ENCODE measurements around the gene FYCO1. TPM values are rescaled to one million over a fixed set of nuclear protein-coding genes. Genes with fewer than 3 reads are reported as not detected.

FYCO1 gene
- total RNA-seq, 1 experiment from 2014 or later = 7.2 TPM

DNA sequence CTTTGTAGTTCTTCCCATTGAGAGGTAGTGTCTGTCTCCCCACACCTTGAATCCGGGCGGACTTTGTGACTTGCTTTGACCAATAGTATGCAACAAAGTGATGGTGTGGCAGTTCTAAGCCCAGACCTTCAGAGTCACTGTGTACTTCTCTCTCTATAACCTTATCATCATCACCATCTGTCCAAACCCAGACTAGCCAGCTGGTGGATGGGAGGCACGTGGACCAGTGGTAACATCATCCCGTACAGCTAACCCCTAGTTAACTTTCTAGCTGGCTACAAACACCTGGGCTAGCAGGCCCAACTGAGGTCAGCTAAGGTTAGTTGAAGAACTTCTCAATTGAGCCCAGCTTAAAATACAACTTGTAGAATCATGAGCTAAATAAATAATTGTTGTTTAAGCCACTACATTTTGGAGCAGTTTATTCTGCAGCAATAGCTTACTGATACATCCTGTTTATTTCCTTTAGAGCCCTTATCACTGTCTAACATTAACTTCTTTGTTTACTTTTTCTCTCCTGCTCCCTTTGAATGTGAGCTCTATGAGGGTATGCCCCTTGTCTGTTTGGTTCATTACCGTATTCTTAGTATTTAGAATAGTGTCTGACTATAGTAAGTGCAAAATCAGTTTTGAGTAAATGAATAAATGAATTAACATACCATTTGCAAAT, 120.8 kb downstream of the FYCO1 start:
- Histone ChIP-seq H3K4me3 (no peak overlapping the region), H3K27me3 (no peaks in the 10 kb centered on the region), H3K9me3 (replicated peaks) (0 out of 2 replicates have a peak, but pooled peaks cover 2% of the 10 kb centered on the region), H3K36me3 (no peaks in the 10 kb centered on the region), H3K27ac (no peak overlapping the region), H3K4me1 (no peaks in the 10 kb centered on the region)
- no peak for DNase-seq

DNA sequence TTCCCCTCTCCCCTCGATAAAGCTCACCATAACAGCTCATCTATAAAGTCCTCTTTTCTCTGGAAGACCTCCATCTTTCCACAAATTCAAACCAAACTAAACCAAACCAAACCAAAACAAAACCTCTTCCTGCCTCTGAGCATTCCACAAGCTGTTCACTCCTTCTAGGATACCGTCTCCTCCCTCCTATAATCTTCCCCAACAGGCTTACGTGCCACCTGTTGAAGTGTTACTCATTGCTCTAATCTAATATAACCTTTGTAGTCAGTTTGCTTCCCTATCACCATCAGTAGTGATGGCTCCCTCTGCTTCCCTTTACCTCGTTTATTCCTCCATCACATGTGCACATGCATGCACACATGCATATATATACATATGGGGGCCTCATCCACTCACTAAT, 122.0 kb downstream of the FYCO1 start:
- Histone ChIP-seq H3K27me3 (no peaks in the 10 kb centered on the region), H3K36me3 (no peaks in the 10 kb centered on the region), H3K27ac (no peak overlapping the region), H3K4me3 (no peak overlapping the region), H3K9me3 (replicated peaks) (0 out of 2 replicates have a peak, but pooled peaks cover 2% of the 10 kb centered on the region), H3K4me1 (no peaks in the 10 kb centered on the region)
- DNase-seq = no peak

GRCh38 chr3:45873036-45873435, 122.6 kb downstream of the FYCO1 start:
- no peaks in the 10 kb centered on the region for H3K36me3 ChIP-seq
- H3K4me3 ChIP-seq = no peak overlapping the region
- H3K9me3 ChIP-seq (replicated peaks) = 0 out of 2 replicates have a peak, but pooled peaks cover 2% of the 10 kb centered on the region
- no peaks in the 10 kb centered on the region for H3K4me1 ChIP-seq
- H3K27me3 ChIP-seq = no peaks in the 10 kb centered on the region
- DNase-seq = no peak
- no peak overlapping the region for H3K27ac ChIP-seq

GRCh38 chr3:45872569-45872968, 123.1 kb downstream of the FYCO1 start:
- Histone ChIP-seq H3K36me3 (no peaks in the 10 kb centered on the region), H3K4me1 (no peaks in the 10 kb centered on the region), H3K4me3 (no peak overlapping the region), H3K27me3 (no peaks in the 10 kb centered on the region), H3K9me3 (replicated peaks) (0 out of 2 replicates have a peak, but pooled peaks cover 2% of the 10 kb centered on the region), H3K27ac (no peak overlapping the region)
- no peak for DNase-seq

- Histone ChIP-seq H3K4me3 (no peak overlapping the region), H3K36me3 (no peaks in the 10 kb centered on the region), H3K9me3 (replicated peaks) (0 out of 2 replicates have a peak, but pooled peaks cover 2% of the 10 kb centered on the region), H3K27me3 (no peaks in the 10 kb centered on the region), H3K27ac (no peak overlapping the region), H3K4me1 (no peaks in the 10 kb centered on the region)
- no peak for DNase-seq
Observed at GRCh38 chr3:45871780-45872179, 123.8 kb downstream of the FYCO1 start.

DNA sequence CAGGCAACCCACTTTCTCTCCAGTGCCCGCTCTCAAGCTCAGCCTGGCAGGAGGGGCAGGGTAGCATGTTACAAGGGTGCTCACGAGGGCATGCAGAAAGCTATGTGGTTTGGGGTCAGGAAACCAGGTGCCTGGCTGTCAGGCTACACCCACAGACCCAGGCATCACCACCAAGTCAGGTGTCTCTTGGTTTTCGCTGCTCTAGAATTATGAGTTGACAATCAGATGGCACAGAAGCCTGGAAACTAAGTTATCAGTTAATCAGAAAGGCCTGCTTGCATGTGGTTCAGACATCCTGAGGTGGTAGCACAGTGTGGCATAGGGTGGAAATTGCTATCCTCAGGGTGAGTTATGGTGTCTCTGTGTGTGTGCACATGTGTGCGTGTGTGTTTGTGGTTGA, 125.5 kb downstream of the FYCO1 start:
- H3K27me3 ChIP-seq = no peaks in the 10 kb centered on the region

DNA sequence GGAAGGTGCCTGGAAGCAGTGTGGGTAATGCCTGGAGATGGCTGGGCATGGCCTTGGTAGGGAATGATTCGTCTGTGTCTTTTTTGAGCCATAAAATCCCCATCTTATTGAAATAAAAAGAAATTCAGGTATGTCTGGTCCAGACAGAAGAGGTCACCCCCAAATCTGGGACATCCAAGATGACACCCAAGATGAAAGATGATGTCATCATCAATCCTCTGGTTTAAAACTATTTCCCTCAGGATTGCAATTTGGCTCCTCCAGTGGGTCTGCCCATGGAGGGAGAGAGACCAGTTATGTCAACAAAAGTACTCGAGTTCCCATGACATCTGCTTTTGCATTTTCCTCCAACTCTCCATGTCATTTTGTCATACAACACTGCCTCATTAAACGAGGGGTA, 126.0 kb downstream of the FYCO1 start:
- 0 out of 2 replicates have a peak, but pooled peaks cover 2% of the 10 kb centered on the region for H3K9me3 ChIP-seq (replicated peaks)
- no peaks in the 10 kb centered on the region for H3K4me1 ChIP-seq
- no peaks in the 10 kb centered on the region for H3K36me3 ChIP-seq
- no peak for DNase-seq
- H3K27me3 ChIP-seq = no peaks in the 10 kb centered on the region
- H3K27ac ChIP-seq = no peak overlapping the region
- H3K4me3 ChIP-seq = no peak overlapping the region

More for the DNA sequence above, 125.5 kb downstream of the FYCO1 start:
- no peak overlapping the region for H3K4me3 ChIP-seq
- no peak overlapping the region for H3K27ac ChIP-seq
- H3K4me1 ChIP-seq = no peaks in the 10 kb centered on the region
- H3K36me3 ChIP-seq = no peaks in the 10 kb centered on the region
- no peak for DNase-seq
- H3K9me3 ChIP-seq (replicated peaks) = 0 out of 2 replicates have a peak, but pooled peaks cover 2% of the 10 kb centered on the region

- H3K36me3 ChIP-seq = no peaks in the 10 kb centered on the region
- no peaks in the 10 kb centered on the region for H3K27me3 ChIP-seq
- H3K27ac ChIP-seq = no peak overlapping the region
- H3K9me3 ChIP-seq (replicated peaks) = 0 out of 2 replicates have a peak, but pooled peaks cover 2% of the 10 kb centered on the region
- no peak for DNase-seq
- H3K4me1 ChIP-seq = no peaks in the 10 kb centered on the region
- H3K4me3 ChIP-seq = no peak overlapping the region
Observed at GRCh38 chr3:45868650-45869049, 127.0 kb downstream of the FYCO1 start.

GRCh38 chr3:45868213-45868612, 127.4 kb downstream of the FYCO1 start:
- H3K36me3 ChIP-seq = no peaks in the 10 kb centered on the region
- H3K4me3 ChIP-seq = no peak overlapping the region
- no peaks in the 10 kb centered on the region for H3K27me3 ChIP-seq
- H3K9me3 ChIP-seq (replicated peaks) = 0 out of 2 replicates have a peak, but pooled peaks cover 2% of the 10 kb centered on the region
- H3K27ac ChIP-seq = no peak overlapping the region
- H3K4me1 ChIP-seq = no peaks in the 10 kb centered on the region
- DNase-seq = no peak

Other genes starting within 250 kb of the FYCO1 start
- gene SLC6A20, start 199.3 kb downstream of the FYCO1 start, total RNA-seq (2014; rRNA removed; shearing (Covaris generic)) = not detected in 2 replicates
- gene LZTFL1, start 153.7 kb downstream of the FYCO1 start, total RNA-seq (2014; rRNA removed; shearing (Covaris generic)) = 10.0 and 14.1 TPM in 2 replicates
- gene CCR9, start 109.3 kb downstream of the FYCO1 start, total RNA-seq (2014; rRNA removed; shearing (Covaris generic)) = not detected in 2 replicates
- not detected in 2 replicates for gene CXCR6, start 52.4 kb downstream of the FYCO1 start, total RNA-seq (2014; rRNA removed; shearing (Covaris generic))
- gene XCR1, start 31.7 kb upstream of the FYCO1 start, total RNA-seq (2014; rRNA removed; shearing (Covaris generic)) = not detected in 2 replicates
- gene CCR1, start 212.5 kb upstream of the FYCO1 start, total RNA-seq (2014; rRNA removed; shearing (Covaris generic)) = not detected in 2 replicates
- gene CCR3, start 246.6 kb upstream of the FYCO1 start, total RNA-seq (2014; rRNA removed; shearing (Covaris generic)) = not detected in 2 replicates